IMR-90 (cell line): ENCODE results near the gene TTC28. TPM values are rescaled to one million over a fixed set of nuclear protein-coding genes. Genes with fewer than 3 reads are reported as not detected.
"Not testable (repeated sequence)": the region's sequence is repeated elsewhere in the genome, so short reads cannot be mapped to it uniquely, and the experiment has no call there.

Experiments used
- ATAC-seq: fragments of 200-7000 bp; cut with Tn5 transposase; 2 replicates; pipeline ENCODE4 v1.9.1; 2020; ENCODE audit warnings: low read depth, mild to moderate bottlenecking, moderate library complexity
- BruUV-seq: library from RNA; stranded (reverse); fragments of 400-500 nt; replicated peaks from 2 replicates; lab custom pipeline; 2021; lab: Mats Ljungman, UMichigan
- CTCF ChIA-PET: fragments of 300-600 bp; formaldehyde crosslinking; extraction: SDS; loops from one replicate; lab custom pipeline; 2021; ENCODE audit warnings: antibody characterized with exemption; lab: Yijun Ruan, JAX
- POLR2A ChIA-PET: fragments of 300-600 bp; sonication (Branson Sonifier 250); formaldehyde crosslinking; loops from one replicate; lab custom pipeline; 2022; ENCODE audit warnings: antibody characterized with exemption; ENCODE audit not compliant: unreplicated experiment; lab: Charles Lee
- DNase-seq: peaks from one replicate; pipeline ENCODE4 v3.0.0; 2013
- H2AFZ ChIP-seq: replicated peaks from 2 replicates; pipeline ENCODE3; 2013; ENCODE audit warnings: low read length, mild to moderate bottlenecking; ENCODE audit not compliant: poor library complexity
- H2AK5ac ChIP-seq: 2 replicates; pipeline ENCODE4 v1.6.1; 2013; ENCODE audit warnings: low read depth, low read length, inconsistent platforms
- H2AK9ac ChIP-seq: replicated peaks from 2 replicates; pipeline ENCODE3; 2013; ENCODE audit warnings: mild to moderate bottlenecking, low read depth, low read length, moderate library complexity; ENCODE audit not compliant: poor library complexity
- H2BK120ac ChIP-seq: 2 replicates; pipeline ENCODE4 v1.6.1; 2013; ENCODE audit warnings: low read depth, low read length, inconsistent platforms
- H2BK15ac ChIP-seq: 3 replicates; pipeline ENCODE4 v1.6.1; 2013; ENCODE audit warnings: low read depth, low read length, inconsistent platforms
- H2BK20ac ChIP-seq: 2 replicates; pipeline ENCODE4 v1.6.1; 2013; ENCODE audit warnings: low read depth, mild to moderate bottlenecking, inconsistent platforms, low read length, moderate library complexity
- H2BK5ac ChIP-seq: 2 replicates; pipeline ENCODE4 v1.6.1; 2013; ENCODE audit warnings: mild to moderate bottlenecking, low read depth, low read length, inconsistent platforms; ENCODE audit not compliant: poor library complexity, severe bottlenecking
- H3K14ac ChIP-seq: replicated peaks from 2 replicates; pipeline ENCODE4 v1.6.1; 2013; ENCODE audit warnings: low read depth, low read length, inconsistent platforms
- H3K18ac ChIP-seq: 2 replicates; pipeline ENCODE4 v1.6.1; 2013; ENCODE audit warnings: low read depth, low read length, control low read depth
- H3K23ac ChIP-seq: 2 replicates; pipeline ENCODE4 v1.6.1; 2013; ENCODE audit warnings: low read depth, low read length, inconsistent platforms
- H3K27ac ChIP-seq: 2 replicates; pipeline ENCODE4 v1.5.1; 2013; ENCODE audit warnings: mild to moderate bottlenecking, control low read depth, low read length; ENCODE audit not compliant: insufficient read depth
- H3K27me3 ChIP-seq: 2 replicates; pipeline ENCODE4 v1.6.1; 2013; ENCODE audit warnings: low read length; ENCODE audit not compliant: control insufficient read depth, insufficient read depth
- H3K36me3 ChIP-seq: 2 replicates; pipeline ENCODE4 v1.6.1; 2013; ENCODE audit warnings: low read length, mixed read lengths; ENCODE audit not compliant: control insufficient read depth, insufficient read depth
- H3K4ac ChIP-seq: 2 replicates; pipeline ENCODE4 v1.6.1; 2013; ENCODE audit warnings: low read depth, low read length, inconsistent platforms
- H3K4me1 ChIP-seq: 2 replicates; pipeline ENCODE4 v1.6.1; 2013; ENCODE audit warnings: low read length, mixed read lengths; ENCODE audit not compliant: control insufficient read depth, insufficient read depth
- H3K4me2 ChIP-seq: 2 replicates; pipeline ENCODE4 v1.6.1; 2013; ENCODE audit warnings: low read depth, mild to moderate bottlenecking, control low read depth, low read length, moderate library complexity
- H3K4me3 ChIP-seq: 2 replicates; pipeline ENCODE4 v1.5.1; 2013; ENCODE audit warnings: low read depth, mild to moderate bottlenecking, control low read depth, low read length, moderate library complexity; ENCODE audit not compliant: insufficient read depth
- H3K56ac ChIP-seq: 2 replicates; pipeline ENCODE4 v1.6.1; 2013; ENCODE audit warnings: low read length, inconsistent platforms; ENCODE audit not compliant: insufficient read depth; ENCODE audit errors: extremely low read depth
- H3K79me1 ChIP-seq, 2 experiments: 2 replicates each; pipeline ENCODE4 v1.6.1; 2013; ENCODE audit warnings: low read length in 2 of 2, inconsistent platforms in 1 of 2, low read depth in 1 of 2
- H3K9ac ChIP-seq: 2 replicates; pipeline ENCODE4 v1.6.1; 2013; ENCODE audit warnings: low read depth, low read length, control low read depth
- H3K9me1 ChIP-seq: 2 replicates; pipeline ENCODE4 v1.6.1; 2013; ENCODE audit warnings: low read length, inconsistent platforms; ENCODE audit not compliant: insufficient read depth
- H3K9me3 ChIP-seq: 2 replicates; pipeline ENCODE4 v1.6.1; 2013; ENCODE audit warnings: low read length; ENCODE audit not compliant: control insufficient read depth, insufficient read depth
- H4K20me1 ChIP-seq: 2 replicates; pipeline ENCODE4 v1.6.1; 2013; ENCODE audit warnings: low read length, inconsistent platforms; ENCODE audit not compliant: insufficient read depth
- H4K5ac ChIP-seq: 2 replicates; pipeline ENCODE4 v1.6.1; 2013; ENCODE audit warnings: mild to moderate bottlenecking, low read depth, low read length, control low read depth
- H4K8ac ChIP-seq, 2 experiments: 2 replicates each; pipeline ENCODE4 v1.6.1; 2013; ENCODE audit warnings: low read depth in 2 of 2, low read length in 2 of 2, control low read depth in 1 of 2, inconsistent platforms in 1 of 2
- H4K91ac ChIP-seq: 2 replicates; pipeline ENCODE4 v1.6.1; 2013; ENCODE audit warnings: low read depth, low read length, inconsistent platforms; ENCODE audit not compliant: insufficient read depth
- CEBPB ChIP-seq: IDR thresholded peaks from 2 replicates; pipeline ENCODE4 v1.6.1; 2012; ENCODE audit warnings: low read depth, low read length, improper control_type of control experiment
- MAFK ChIP-seq: IDR thresholded peaks from 2 replicates; pipeline ENCODE4 v1.6.1; 2012; ENCODE audit warnings: low read depth, low read length, improper control_type of control experiment
- WGBS, 2 experiments: methylation state at CpG; one replicate each; pipeline versions ENCODE4 v1.1.5 to v1.1.7; 2013; ENCODE audit warnings: missing lambda C conversion rate in 2 of 2; ENCODE audit not compliant: insufficient read length in 1 of 2; ENCODE audit errors: extremely low coverage in 2 of 2; 5-methylcytosine and 5-hydroxymethylcytosine counted together
- dilution Hi-C: fragments of 300-500 bp; cut with HindIII; formaldehyde crosslinking; loops from one replicate; pipeline ENCODE4 v1.14.3; 2018; ENCODE audit warnings: low sequenced_read_pairs; ENCODE audit not compliant: unreplicated experiment
- in situ Hi-C: fragments of 300-500 bp; cut with MboI; formaldehyde crosslinking; loops from 3 replicates; pipeline ENCODE4 v1.14.3; 2019; ENCODE audit warnings: low sequenced_read_pairs, inconsistent platforms, mixed read lengths
- intact Hi-C: fragments of 100-400 bp; cut with micrococcal nuclease; formaldehyde crosslinking; loops from 2 replicates; pipeline ENCODE4 v1.10.0; 2022
- polyA plus RNA-seq, 3 experiments: library from polyadenylated mRNA; depleted of rRNA; stranded (reverse); fragments of >200 nt; gene quantifications; 2 replicates each; pipeline ENCODE4 v1.2.3, GENCODE V29; 2012; ENCODE audit warnings: low replicate concordance in 1 of 3
- total RNA-seq: library from RNA; depleted of rRNA; stranded (reverse); fragments of >200 nt; gene quantifications from 2 replicates; pipeline ENCODE4 v1.2.3, GENCODE V29; 2012

TTC28 gene
- total and polyA plus RNA-seq, 2 of the 4 experiments (the other 2 are of a cell fraction) = 5.6 to 13.3 TPM

DNA sequence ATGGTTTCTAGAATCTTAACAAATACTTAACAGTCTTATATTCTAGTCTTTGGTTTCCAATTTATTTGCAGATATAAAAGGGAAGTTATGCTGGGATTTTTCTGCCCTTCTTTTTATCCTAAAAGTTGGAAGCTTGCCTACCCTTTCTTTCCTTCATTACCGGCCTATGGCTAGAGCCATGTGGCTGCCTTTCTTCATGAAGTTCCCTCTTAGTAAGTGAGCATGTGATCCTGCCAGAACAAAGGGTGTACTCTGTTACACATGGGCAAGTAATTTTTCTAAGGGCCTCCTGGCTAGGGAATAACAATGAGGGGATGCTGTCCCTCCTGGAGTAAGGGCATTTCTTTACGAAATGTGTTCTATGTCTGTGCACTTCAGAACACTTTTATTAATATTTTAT, 508.5 kb downstream of the TTC28 start:
- no peaks in the 10 kb centered on the region for H3K9me3 ChIP-seq
- intact Hi-C loops = no loop called here

DNA sequence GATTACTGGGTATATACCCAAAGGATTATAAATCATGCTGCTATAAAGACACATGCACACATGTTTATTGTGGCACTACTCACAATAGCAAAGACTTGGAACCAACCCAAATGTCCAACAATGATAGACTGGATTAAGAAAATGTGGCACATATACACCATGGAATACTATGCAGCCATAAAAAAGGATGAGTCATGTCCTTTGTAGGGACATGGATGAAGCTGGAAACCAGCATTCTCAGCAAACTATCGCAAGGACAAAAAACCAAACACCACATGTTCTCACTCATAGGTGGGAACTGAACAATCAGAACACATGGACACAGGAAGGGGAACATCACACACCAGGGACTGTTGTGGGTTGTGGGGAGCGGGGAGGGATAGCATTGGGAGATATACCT, 510.3 kb downstream of the TTC28 start:
- H3K56ac ChIP-seq, intact Hi-C loops, H2BK15ac ChIP-seq, H2BK20ac ChIP-seq, DNase-seq, H4K91ac ChIP-seq, ATAC-seq, H3K4me1 ChIP-seq, H3K9me1 ChIP-seq, H3K27me3 ChIP-seq, H2BK120ac ChIP-seq, H3K4me2 ChIP-seq, H3K36me3 ChIP-seq, H3K9me3 ChIP-seq, H2AFZ ChIP-seq, H2AK9ac ChIP-seq, H2AK5ac ChIP-seq, H3K23ac ChIP-seq, in situ Hi-C loops, H3K14ac ChIP-seq, H3K18ac ChIP-seq, H3K27ac ChIP-seq, H3K4ac ChIP-seq, H4K8ac ChIP-seq, BruUV-seq, H4K5ac ChIP-seq, H2BK5ac ChIP-seq, H4K20me1 ChIP-seq, dilution Hi-C loops, H3K79me1 ChIP-seq, CTCF ChIA-PET, POLR2A ChIA-PET, H3K9ac ChIP-seq, H3K4me3 ChIP-seq: not testable (repeated sequence)
- no CpG with 5 or more reads among the region's 2 CpGs for WGBS, 2 experiments

More for the DNA sequence above, 508.5 kb downstream of the TTC28 start:
- no CpG with 5 or more reads among the region's 2 CpGs for WGBS, 2 experiments
- Histone ChIP-seq H4K91ac (no peak overlapping the region), H3K4me2 (no peak overlapping the region), H4K8ac (no peak overlapping the region), H3K9me1 (peaks cover 5% of the 10 kb centered on the region; the same call in 1 of the 2 replicates), H3K4ac (no peak overlapping the region), H3K18ac (no peak overlapping the region), H3K4me3 (no peak overlapping the region), H3K27me3 (no peaks in the 10 kb centered on the region), H3K14ac (no peak overlapping the region), H2BK120ac (no peak overlapping the region), H2BK5ac (no peak overlapping the region), H4K5ac (no peak overlapping the region), H2AFZ (no peak overlapping the region), H4K20me1 (no peaks in the 10 kb centered on the region; the same call in 1 of the 2 replicates), H3K36me3 (no peaks in the 10 kb centered on the region), H3K9ac (no peak overlapping the region), H3K23ac (no peak overlapping the region), H2AK5ac (no peak overlapping the region), H3K56ac (no peak overlapping the region), H2BK15ac (no peak overlapping the region), H3K27ac (no peak overlapping the region), H2BK20ac (no peak overlapping the region), H3K79me1 (peaks cover 3 to 4% of the 10 kb centered on the region in 2 experiments; a peak in 2 of 4 replicates), H2AK9ac (no peak overlapping the region), H3K4me1 (no peaks in the 10 kb centered on the region)
- TF ChIP-seq MAFK = no peak
- TF ChIP-seq CEBPB = no peak
- in situ Hi-C loops = no loop called here
- DNase-seq = no peak
- dilution Hi-C loops = no loop called here
- CTCF ChIA-PET = no interaction called here
- ATAC-seq = no peak
- no TSS peak for BruUV-seq
- POLR2A ChIA-PET = no interaction called here
